Neural progenitor cell (in vitro differentiated cells): Measurements from ENCODE around the gene ABCC4.

Source experiments
- CTCF ChIP-seq: fragments of 200-600 bp; sonication (generic); IDR thresholded peaks from 2 replicates; pipeline ENCODE4 v1.5.1; 2017; ENCODE audit warnings: antibody characterized with exemption, mild to moderate bottlenecking
- EZH2 ChIP-seq: fragments of 200-600 bp; sonication (generic); IDR thresholded peaks from 2 replicates; pipeline ENCODE4 v1.6.1; 2017; ENCODE audit warnings: antibody characterized with exemption, mild to moderate bottlenecking, moderate library complexity
- EZH2phosphoT487 ChIP-seq: fragments of 200-600 bp; sonication (generic); IDR thresholded peaks from 2 replicates; pipeline ENCODE4 v1.6.1; 2017; ENCODE audit warnings: antibody characterized with exemption

GRCh38 chr13:95098916-95099315, 202.3 kb downstream of the ABCC4 start:
- TF ChIP-seq CTCF (no peak), EZH2phosphoT487 (no peak), EZH2 (no peak)
